Peyer's patch (tissue), 4 donors: ENCODE results near the gene SLC38A5.

Experiments used
- CTCF ChIP-seq, 6 experiments: fragments of 450-650 bp in 4 of 6; fragments of 200-600 bp in 2 of 6; sonication (generic) in 1 of 6; IDR thresholded peaks; one replicate each; pipeline ENCODE4 v1.5.1; 2017 to 2019; ENCODE audit warnings: antibody characterized with exemption in 6 of 6, mild to moderate bottlenecking in 3 of 6, moderate library complexity in 1 of 6
- POLR2A ChIP-seq, 2 donors: fragments of 450-650 bp; IDR thresholded peaks; one replicate each; pipeline ENCODE4 v1.5.1; 2017; ENCODE audit warnings: antibody characterized with exemption in 2 of 2, mild to moderate bottlenecking in 2 of 2, moderate library complexity in 2 of 2

GRCh38 chrX:48497871-48498270, 27.8 kb upstream of the SLC38A5 start:
- TF ChIP-seq CTCF (IDR thresholded peaks at IDR 0.05) (no peak), POLR2A (IDR thresholded peaks at IDR 0.05) (no peak)
